Aortic smooth muscle cell (primary cell): ENCODE results near the gene CHMP3. TPM values are rescaled to one million over a fixed set of nuclear protein-coding genes. Genes with fewer than 3 reads are reported as not detected.

Source experiments
- total RNA-seq: library from RNA; depleted of rRNA; stranded (reverse); fragments of >200 nt; gene quantifications from 2 replicates; pipeline ENCODE4 v1.2.3, GENCODE V29; 2014

Gene CHMP3
- total RNA-seq: 110 and 176 TPM in 2 replicates

DNA sequence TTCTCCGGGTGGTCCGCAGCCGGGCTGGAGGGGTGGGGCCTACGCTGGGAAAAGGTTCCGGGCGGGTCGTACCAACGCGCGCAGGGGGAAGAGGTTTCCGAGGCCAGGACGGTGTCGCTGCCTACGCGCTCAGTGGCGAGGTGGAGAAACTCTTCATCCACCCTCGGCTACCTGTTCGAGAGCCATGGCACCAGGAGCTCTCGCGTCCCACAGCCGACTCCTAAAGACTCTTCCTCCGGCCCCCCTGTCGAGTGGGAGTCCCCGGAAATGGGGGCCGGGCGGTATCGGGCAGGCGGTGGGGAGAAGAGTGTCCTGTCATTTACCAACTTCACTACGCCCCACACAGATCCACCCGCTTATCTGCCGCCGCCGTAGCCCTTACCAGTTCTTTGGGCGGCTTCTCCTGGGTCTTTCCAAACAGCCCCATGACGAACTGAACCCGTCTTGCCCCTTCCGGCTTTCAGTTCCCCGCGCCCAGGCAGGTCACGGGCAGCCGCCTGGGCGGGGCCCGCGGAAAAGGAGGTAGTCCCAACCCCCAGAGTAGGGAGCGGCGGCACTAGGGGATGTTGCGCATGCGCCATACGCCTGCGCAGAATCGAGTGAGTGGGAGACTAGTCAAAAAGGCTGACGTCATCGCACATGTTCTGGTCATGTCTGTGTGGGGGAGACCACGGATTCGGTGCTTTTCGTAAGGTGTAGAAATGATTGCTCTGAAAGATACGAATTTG lies at the start of gene CHMP3:
TSS of gene CHMP3 (minus strand) at position 522 of the 728 bp plus-strand sequence. CDS start at position 427, 95 bp downstream.

Other genes with a start within 250 kb of the CHMP3 start
- gene REEP1, start 225.8 kb downstream of the CHMP3 start, total RNA-seq: 0.26 and 0.50 TPM in 2 replicates
- 24.6 and 30.5 TPM in 2 replicates for gene KDM3A, start 122.1 kb downstream of the CHMP3 start, total RNA-seq
- 14.0 and 18.5 TPM in 2 replicates for gene RNF103, start 60.4 kb upstream of the CHMP3 start, total RNA-seq
- 12.6 and 13.1 TPM in 2 replicates for gene RMND5A, start 156.8 kb upstream of the CHMP3 start, total RNA-seq
- gene CD8A, start 227.5 kb upstream of the CHMP3 start, total RNA-seq: not detected in 2 replicates